GM12865 (cell line): Measurements from ENCODE around the gene SAT2.

Experiments
- DNase-seq: peaks from one replicate; pipeline ENCODE4 v3.0.0; 2010; ENCODE audit warnings: low read depth
- H3K4me3 ChIP-seq: 2 replicates; pipeline ENCODE4 v1.5.1; 2011; ENCODE audit warnings: mild to moderate bottlenecking, low read depth, low read length, control low read depth
- CTCF ChIP-seq: IDR thresholded peaks from 2 replicates; pipeline ENCODE4 v1.5.1; 2011; ENCODE audit warnings: low read length, control low read depth, low read depth, inconsistent platforms; ENCODE audit not compliant: insufficient read depth; ENCODE audit errors: missing control alignments

SAT2 gene

GRCh38 chr17:7587420-7588151 is 40.0 kb downstream of the SAT2 start:
- no peak overlapping the region for H3K4me3 ChIP-seq
- no peak for TF ChIP-seq CTCF
- no peak for DNase-seq

GRCh38 chr17:7586673-7587419 is 40.8 kb downstream of the SAT2 start:
- no peak for DNase-seq
- no peak overlapping the region for H3K4me3 ChIP-seq
- TF ChIP-seq CTCF, result peak; percentile 24

- peak within 1 kb of the TSS; percentile 91 for H3K4me3 ChIP-seq
- DNase-seq, result peak; percentile 97
- TF ChIP-seq CTCF, result no peak
Measured at GRCh38 chr17:7583253-7584109, 44.1 kb downstream of the SAT2 start, which contains the start of gene MPDU1. Gene MPDU1, plus strand, starts transcription at chr17:7583852. Its CDS starts 11 bp downstream, at chr17:7583863.

GRCh38 chr17:7582396-7583252 is 45.0 kb downstream of the SAT2 start:
- peak overlapping the region; percentile 91 for H3K4me3 ChIP-seq
- no peak for TF ChIP-seq CTCF
- no peak for DNase-seq

- H3K4me3 ChIP-seq, result no peak overlapping the region
- DNase-seq, result peak; percentile 11
- TF ChIP-seq CTCF, result no peak
Measured at GRCh38 chr17:7580604-7581575, 46.7 kb downstream of the SAT2 start.
